K562 (cell line): ENCODE results near the gene ARHGAP23. TPM values are rescaled to one million over a fixed set of nuclear protein-coding genes. Genes with fewer than 3 reads are reported as not detected.
A peak's percentile ranks its signal among the peaks of the same experiment; 100 is the strongest.

Experiments
- CEBPB ChIP-seq: fragments of 450-650 bp; IDR thresholded peaks from 2 replicates; pipeline ENCODE4 v1.6.1; 2016; ENCODE audit warnings: missing genetic modification characterization, missing compliant biosample characterization
- DPF2 ChIP-seq: fragments of 450-650 bp; IDR thresholded peaks from 2 replicates; pipeline ENCODE4 v1.6.1; 2016
- ETV5 ChIP-seq: sonication (generic); formaldehyde crosslinking; IDR thresholded peaks from 2 replicates; pipeline ENCODE4 v1.4.0; 2020; ENCODE audit warnings: low read depth, mild to moderate bottlenecking, missing genetic modification reagents
- HDAC2 ChIP-seq: fragments of 450-650 bp; IDR thresholded peaks from 2 replicates; pipeline ENCODE4 v1.6.1; 2016; ENCODE audit warnings: mild to moderate bottlenecking
- NR3C1 ChIP-seq: sonication (generic); formaldehyde crosslinking; IDR thresholded peaks from 2 replicates; pipeline ENCODE4 v1.8.1; 2022; ENCODE audit warnings: missing genetic modification reagents
- POLR2B ChIP-seq: fragments of 450-650 bp; IDR thresholded peaks from 2 replicates; pipeline ENCODE4 v1.6.1; 2018; ENCODE audit warnings: low read depth; ENCODE audit not compliant: partially characterized antibody
- PTRF ChIP-seq: fragments of 450-650 bp; IDR thresholded peaks from 2 replicates; pipeline ENCODE4 v1.6.1; 2016; ENCODE audit warnings: mild to moderate bottlenecking, missing genetic modification characterization, missing compliant biosample characterization
- PURB ChIP-seq: sonication (generic); formaldehyde crosslinking; IDR thresholded peaks from 2 replicates; pipeline ENCODE4 v1.9.0; 2021; ENCODE audit warnings: low read depth, mild to moderate bottlenecking, missing genetic modification reagents
- TCF7L2 ChIP-seq: fragments of 150-350 bp; IDR thresholded peaks from 2 replicates; pipeline ENCODE4 v1.6.1; 2016; ENCODE audit warnings: low read depth, mild to moderate bottlenecking, low read length, moderate library complexity
- TCFL5 ChIP-seq: fragments of 250-450 bp; sonication (Bioruptor Pico); conservative IDR thresholded peaks from 2 replicates; pipeline ENCODE4 v1.6.1; 2021; ENCODE audit warnings: mild to moderate bottlenecking, moderate library complexity, matching md5 sums
- ZNF589 ChIP-seq: fragments of 200-800 bp; sonication (Bioruptor generic); IDR thresholded peaks from 2 replicates; pipeline ENCODE4 v1.6.1; 2016; ENCODE audit warnings: low read depth, missing genetic modification characterization, missing compliant biosample characterization
- ZSCAN29 ChIP-seq: fragments of 450-650 bp; IDR thresholded peaks from 2 replicates; pipeline ENCODE4 v1.6.1; 2017
- polyA plus RNA-seq, 8 experiments: library from polyadenylated mRNA; depleted of rRNA in 4 of 8; stranded (reverse) in 5 of 8; unstranded in 3 of 8; fragments of >200 nt; fragmentation: Nextera tagmentation in 2 of 8; fragmentation: Illumina TruSeq in 1 of 8; extraction: Ambion mirVana in 2 of 8; extraction: Trizol in 1 of 8; gene quantifications; 2 replicates each; pipeline versions ENCODE4 v1.2.1 to v1.2.3, GENCODE V29; 2011 to 2014; ENCODE audit warnings: inconsistent platforms in 1 of 8, missing spikeins in 1 of 8
- total RNA-seq, 7 experiments: library from RNA; depleted of rRNA in 6 of 7; stranded (reverse); fragments of >200 nt in 6 of 7; fragmentation: Illumina TruSeq in 2 of 7; extraction: Trizol in 2 of 7; gene quantifications; 2 replicates each; pipeline versions ENCODE4 v1.2.1 to v1.2.3, GENCODE V29; 2011 to 2021; ENCODE audit warnings: low replicate concordance in 1 of 7
- TF ChIP-seq, protein P1 (sequence below): fragments of 250-450 bp; sonication (Bioruptor Pico); IDR thresholded peaks from 2 replicates; pipeline ENCODE4 v1.8.0; 2021; ENCODE audit warnings: mild to moderate bottlenecking, moderate library complexity
- TF ChIP-seq, protein P2 (sequence below): fragments of 250-450 bp; sonication (Bioruptor Pico); IDR thresholded peaks from 2 replicates; pipeline ENCODE4 v1.4.0; 2020
- TF ChIP-seq, protein P3 (sequence below): sonication (generic); formaldehyde crosslinking; IDR thresholded peaks from 2 replicates; pipeline ENCODE4 v1.8.0; 2022; ENCODE audit warnings: missing genetic modification reagents, mild to moderate bottlenecking, borderline replicate concordance
- TF ChIP-seq, protein P4 (sequence below): fragments of 450-650 bp; formaldehyde crosslinking; IDR thresholded peaks from 2 replicates; pipeline ENCODE4 v1.4.0; 2020; ENCODE audit warnings: mild to moderate bottlenecking, moderate library complexity

Gene ARHGAP23
- total and polyA plus RNA-seq, 9 of the 15 experiments (the other 6 are each of a cell fraction or from before 2014, with no cell fraction given): 0.01 to 2.7 (median 0.70) TPM

DNA sequence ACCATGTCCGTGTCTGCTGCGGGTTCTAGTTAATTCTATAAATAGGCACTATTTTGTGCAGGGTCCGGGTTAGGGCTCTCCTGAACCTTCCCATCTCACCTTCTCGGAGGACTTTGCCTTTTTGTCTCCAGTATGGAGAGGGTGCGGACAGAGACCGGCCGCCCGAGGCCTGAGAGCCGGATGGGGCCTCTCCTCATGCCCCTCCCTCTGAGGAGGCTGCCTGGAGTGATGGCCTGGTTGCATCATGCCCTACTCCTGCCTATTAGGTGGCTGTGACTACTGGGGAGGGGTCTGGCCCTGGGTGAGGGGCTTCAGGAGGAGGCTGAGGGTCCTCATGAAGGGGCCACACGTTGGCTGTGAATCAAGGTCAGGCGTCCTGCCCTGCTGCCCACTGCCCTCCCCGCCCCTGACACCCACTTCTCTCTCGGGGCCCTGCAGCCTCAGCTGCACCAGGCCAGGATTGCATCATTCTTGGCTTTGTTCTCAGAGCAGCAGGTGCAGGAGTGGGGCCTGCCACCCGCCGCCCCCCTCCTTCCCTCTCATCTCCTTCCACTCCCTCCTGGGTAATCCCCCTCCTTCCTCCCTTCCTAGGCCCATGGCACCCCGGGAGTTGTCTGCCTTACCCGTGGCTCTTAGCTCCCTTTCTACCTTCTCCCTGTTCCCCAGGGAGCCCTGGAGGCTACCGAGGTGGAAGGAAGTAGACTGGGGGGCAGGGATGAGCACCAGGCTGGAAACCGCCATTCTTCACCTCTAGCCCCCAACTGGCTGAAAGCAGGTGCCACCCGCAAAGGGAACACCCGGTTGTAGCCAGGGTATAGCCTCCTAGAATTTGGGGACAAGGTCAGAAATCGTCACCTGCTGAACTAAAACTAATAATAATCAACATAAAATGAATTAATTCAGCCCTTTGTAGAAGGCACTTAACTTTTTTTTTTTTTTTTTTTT is 12.7 kb upstream of the ARHGAP23 start (continued):
- TF ChIP-seq, protein P1, sequence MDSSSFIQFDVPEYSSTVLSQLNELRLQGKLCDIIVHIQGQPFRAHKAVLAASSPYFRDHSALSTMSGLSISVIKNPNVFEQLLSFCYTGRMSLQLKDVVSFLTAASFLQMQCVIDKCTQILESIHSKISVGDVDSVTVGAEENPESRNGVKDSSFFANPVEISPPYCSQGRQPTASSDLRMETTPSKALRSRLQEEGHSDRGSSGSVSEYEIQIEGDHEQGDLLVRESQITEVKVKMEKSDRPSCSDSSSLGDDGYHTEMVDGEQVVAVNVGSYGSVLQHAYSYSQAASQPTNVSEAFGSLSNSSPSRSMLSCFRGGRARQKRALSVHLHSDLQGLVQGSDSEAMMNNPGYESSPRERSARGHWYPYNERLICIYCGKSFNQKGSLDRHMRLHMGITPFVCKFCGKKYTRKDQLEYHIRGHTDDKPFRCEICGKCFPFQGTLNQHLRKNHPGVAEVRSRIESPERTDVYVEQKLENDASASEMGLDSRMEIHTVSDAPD: no peak
- TF ChIP-seq, protein P2, sequence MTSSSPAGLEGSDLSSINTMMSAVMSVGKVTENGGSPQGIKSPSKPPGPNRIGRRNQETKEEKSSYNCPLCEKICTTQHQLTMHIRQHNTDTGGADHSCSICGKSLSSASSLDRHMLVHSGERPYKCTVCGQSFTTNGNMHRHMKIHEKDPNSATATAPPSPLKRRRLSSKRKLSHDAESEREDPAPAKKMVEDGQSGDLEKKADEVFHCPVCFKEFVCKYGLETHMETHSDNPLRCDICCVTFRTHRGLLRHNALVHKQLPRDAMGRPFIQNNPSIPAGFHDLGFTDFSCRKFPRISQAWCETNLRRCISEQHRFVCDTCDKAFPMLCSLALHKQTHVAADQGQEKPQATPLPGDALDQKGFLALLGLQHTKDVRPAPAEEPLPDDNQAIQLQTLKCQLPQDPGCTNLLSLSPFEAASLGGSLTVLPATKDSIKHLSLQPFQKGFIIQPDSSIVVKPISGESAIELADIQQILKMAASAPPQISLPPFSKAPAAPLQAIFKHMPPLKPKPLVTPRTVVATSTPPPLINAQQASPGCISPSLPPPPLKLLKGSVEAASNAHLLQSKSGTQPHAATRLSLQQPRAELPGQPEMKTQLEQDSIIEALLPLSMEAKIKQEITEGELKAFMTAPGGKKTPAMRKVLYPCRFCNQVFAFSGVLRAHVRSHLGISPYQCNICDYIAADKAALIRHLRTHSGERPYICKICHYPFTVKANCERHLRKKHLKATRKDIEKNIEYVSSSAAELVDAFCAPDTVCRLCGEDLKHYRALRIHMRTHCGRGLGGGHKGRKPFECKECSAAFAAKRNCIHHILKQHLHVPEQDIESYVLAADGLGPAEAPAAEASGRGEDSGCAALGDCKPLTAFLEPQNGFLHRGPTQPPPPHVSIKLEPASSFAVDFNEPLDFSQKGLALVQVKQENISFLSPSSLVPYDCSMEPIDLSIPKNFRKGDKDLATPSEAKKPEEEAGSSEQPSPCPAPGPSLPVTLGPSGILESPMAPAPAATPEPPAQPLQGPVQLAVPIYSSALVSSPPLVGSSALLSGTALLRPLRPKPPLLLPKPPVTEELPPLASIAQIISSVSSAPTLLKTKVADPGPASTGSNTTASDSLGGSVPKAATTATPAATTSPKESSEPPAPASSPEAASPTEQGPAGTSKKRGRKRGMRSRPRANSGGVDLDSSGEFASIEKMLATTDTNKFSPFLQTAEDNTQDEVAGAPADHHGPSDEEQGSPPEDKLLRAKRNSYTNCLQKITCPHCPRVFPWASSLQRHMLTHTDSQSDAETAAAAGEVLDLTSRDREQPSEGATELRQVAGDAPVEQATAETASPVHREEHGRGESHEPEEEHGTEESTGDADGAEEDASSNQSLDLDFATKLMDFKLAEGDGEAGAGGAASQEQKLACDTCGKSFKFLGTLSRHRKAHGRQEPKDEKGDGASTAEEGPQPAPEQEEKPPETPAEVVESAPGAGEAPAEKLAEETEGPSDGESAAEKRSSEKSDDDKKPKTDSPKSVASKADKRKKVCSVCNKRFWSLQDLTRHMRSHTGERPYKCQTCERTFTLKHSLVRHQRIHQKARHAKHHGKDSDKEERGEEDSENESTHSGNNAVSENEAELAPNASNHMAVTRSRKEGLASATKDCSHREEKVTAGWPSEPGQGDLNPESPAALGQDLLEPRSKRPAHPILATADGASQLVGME: 0 out of 2 replicates have a peak, but pooled peaks have one; percentile 32
- TF ChIP-seq, protein P3, sequence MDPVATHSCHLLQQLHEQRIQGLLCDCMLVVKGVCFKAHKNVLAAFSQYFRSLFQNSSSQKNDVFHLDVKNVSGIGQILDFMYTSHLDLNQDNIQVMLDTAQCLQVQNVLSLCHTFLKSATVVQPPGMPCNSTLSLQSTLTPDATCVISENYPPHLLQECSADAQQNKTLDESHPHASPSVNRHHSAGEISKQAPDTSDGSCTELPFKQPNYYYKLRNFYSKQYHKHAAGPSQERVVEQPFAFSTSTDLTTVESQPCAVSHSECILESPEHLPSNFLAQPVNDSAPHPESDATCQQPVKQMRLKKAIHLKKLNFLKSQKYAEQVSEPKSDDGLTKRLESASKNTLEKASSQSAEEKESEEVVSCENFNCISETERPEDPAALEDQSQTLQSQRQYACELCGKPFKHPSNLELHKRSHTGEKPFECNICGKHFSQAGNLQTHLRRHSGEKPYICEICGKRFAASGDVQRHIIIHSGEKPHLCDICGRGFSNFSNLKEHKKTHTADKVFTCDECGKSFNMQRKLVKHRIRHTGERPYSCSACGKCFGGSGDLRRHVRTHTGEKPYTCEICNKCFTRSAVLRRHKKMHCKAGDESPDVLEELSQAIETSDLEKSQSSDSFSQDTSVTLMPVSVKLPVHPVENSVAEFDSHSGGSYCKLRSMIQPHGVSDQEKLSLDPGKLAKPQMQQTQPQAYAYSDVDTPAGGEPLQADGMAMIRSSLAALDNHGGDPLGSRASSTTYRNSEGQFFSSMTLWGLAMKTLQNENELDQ (CRISPR knock-in tag): no peak
- TF ChIP-seq TCFL5 (CRISPR knock-in tag) (no peak), HDAC2 (peak; percentile 58), POLR2B (peak; percentile 34), ETV5 (CRISPR knock-in tag) (no peak; the same call in 1 of the 2 replicates), PURB (CRISPR knock-in tag) (no peak), PTRF (tag) (0 out of 2 replicates have a peak, but pooled peaks have one; percentile 17), ZNF589 (CRISPR knock-in tag) (peak; percentile 87), NR3C1 (CRISPR knock-in tag) (no peak), DPF2 (peak; percentile 29; the same call in 1 of the 2 replicates), ZSCAN29 (no peak), CEBPB (tag) (peak; percentile 90), TCF7L2 (no peak)
- TF ChIP-seq, protein P4, sequence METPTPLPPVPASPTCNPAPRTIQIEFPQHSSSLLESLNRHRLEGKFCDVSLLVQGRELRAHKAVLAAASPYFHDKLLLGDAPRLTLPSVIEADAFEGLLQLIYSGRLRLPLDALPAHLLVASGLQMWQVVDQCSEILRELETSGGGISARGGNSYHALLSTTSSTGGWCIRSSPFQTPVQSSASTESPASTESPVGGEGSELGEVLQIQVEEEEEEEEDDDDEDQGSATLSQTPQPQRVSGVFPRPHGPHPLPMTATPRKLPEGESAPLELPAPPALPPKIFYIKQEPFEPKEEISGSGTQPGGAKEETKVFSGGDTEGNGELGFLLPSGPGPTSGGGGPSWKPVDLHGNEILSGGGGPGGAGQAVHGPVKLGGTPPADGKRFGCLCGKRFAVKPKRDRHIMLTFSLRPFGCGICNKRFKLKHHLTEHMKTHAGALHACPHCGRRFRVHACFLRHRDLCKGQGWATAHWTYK: 0 out of 2 replicates have a peak, but pooled peaks have one; percentile 48
